GM19452 (cell line): ENCODE measurements around the gene ZNF444.
"Not testable (repeated sequence)": the region's sequence is repeated elsewhere in the genome, so short reads cannot be mapped to it uniquely, and the experiment has no call there.

Experiments
- ATAC-seq: cut with Tn5 transposase; IDR thresholded peaks from one replicate; pipeline ENCODE4 v1.9.1; 2021; ENCODE audit not compliant: unreplicated experiment

ZNF444 gene

GRCh38 chr19:56144831-56145230 is 3.7 kb downstream of the ZNF444 start:
- no peak for ATAC-seq

GRCh38 chr19:56145698-56146097 is 4.6 kb downstream of the ZNF444 start:
- ATAC-seq: no peak

GRCh38 chr19:56146904-56147303 is 5.8 kb downstream of the ZNF444 start:
- ATAC-seq: no peak

- no peak for ATAC-seq
Observed at GRCh38 chr19:56147307-56147706, 6.2 kb downstream of the ZNF444 start.

- ATAC-seq: no peak
Observed at GRCh38 chr19:56148096-56148495, 7.0 kb downstream of the ZNF444 start.

- ATAC-seq: not testable (repeated sequence)
Observed at GRCh38 chr19:56148955-56149655, 8.0 kb downstream of the ZNF444 start.

- no peak for ATAC-seq
Observed at GRCh38 chr19:56149656-56150038, 8.6 kb downstream of the ZNF444 start.

GRCh38 chr19:56150358-56150757 is 9.3 kb downstream of the ZNF444 start:
- no peak for ATAC-seq

- no peak for ATAC-seq
Observed at GRCh38 chr19:56152644-56153043, 11.6 kb downstream of the ZNF444 start.

- ATAC-seq: no peak
Observed at GRCh38 chr19:56153507-56153906, 12.4 kb downstream of the ZNF444 start.

GRCh38 chr19:56155124-56155687 is 14.1 kb downstream of the ZNF444 start:
- ATAC-seq: no peak

GRCh38 chr19:56156768-56157167 is 15.7 kb downstream of the ZNF444 start:
- no peak for ATAC-seq

GRCh38 chr19:56158170-56158757 is 17.2 kb downstream of the ZNF444 start:
- ATAC-seq: no peak

- ATAC-seq: no peak
Observed at GRCh38 chr19:56159009-56159559, 18.0 kb downstream of the ZNF444 start.

GRCh38 chr19:56159622-56160271 is 18.7 kb downstream of the ZNF444 start:
- ATAC-seq: no peak

- no peak for ATAC-seq
Observed at GRCh38 chr19:56161534-56161933, 20.4 kb downstream of the ZNF444 start.

GRCh38 chr19:56162258-56162657 is 21.2 kb downstream of the ZNF444 start:
- no peak for ATAC-seq

GRCh38 chr19:56163097-56163496 is 22.0 kb downstream of the ZNF444 start:
- ATAC-seq: no peak

GRCh38 chr19:56167064-56167578 is 26.0 kb downstream of the ZNF444 start:
- ATAC-seq: no peak

GRCh38 chr19:56170261-56170660 is 29.2 kb downstream of the ZNF444 start:
- no peak for ATAC-seq

GRCh38 chr19:56174086-56174485 is 33.0 kb downstream of the ZNF444 start:
- ATAC-seq: no peak
